Coronary artery (tissue), 2 donors: ENCODE results near the gene SFTA2.
A peak's percentile ranks its signal among the peaks of the same experiment; 100 is the strongest.

Experiments
- DNase-seq: peaks from one replicate; pipeline ENCODE4 v3.0.0-alpha.2; 2017; ENCODE audit warnings: low spot score
- H3K27ac ChIP-seq, 2 donors: fragments of 200-600 bp; sonication (generic); one replicate each; pipeline ENCODE4 v1.5.1; 2016 to 2019
- H3K4me3 ChIP-seq: fragments of 200-600 bp; sonication (generic); 2 replicates; pipeline ENCODE4 v1.5.1; 2016; ENCODE audit warnings: mild to moderate bottlenecking, moderate library complexity
- CTCF ChIP-seq: fragments of 200-600 bp; sonication (generic); IDR thresholded peaks from one replicate; pipeline ENCODE4 v1.5.1; 2019; ENCODE audit warnings: antibody characterized with exemption

Gene SFTA2

GRCh38 chr6:30881392-30882203 lies 50.4 kb downstream of the SFTA2 start:
- Histone ChIP-seq H3K27ac (peak overlapping the region; percentile 91 to 93), H3K4me3 (no peak overlapping the region)
- no peak for DNase-seq
- TF ChIP-seq CTCF: no peak
